ENCODE results near the gene CDC16.

Gene CDC16

GRCh38 chr13:114304346-114305034, 69.8 kb downstream of the CDC16 start:
- DNase-seq = no peak

GRCh38 chr13:114309086-114309485, 74.4 kb downstream of the CDC16 start:
- DNase-seq = no peak

- no peak for DNase-seq
Observed at GRCh38 chr13:114309806-114310410, 75.2 kb downstream of the CDC16 start.

GRCh38 chr13:114310956-114311355, 76.3 kb downstream of the CDC16 start:
- DNase-seq = no peak

GRCh38 chr13:114311387-114311786, 76.7 kb downstream of the CDC16 start:
- DNase-seq = no peak

- DNase-seq = no peak
Observed at GRCh38 chr13:114311908-114312307, 77.2 kb downstream of the CDC16 start.

GRCh38 chr13:114313061-114313860, 78.6 kb downstream of the CDC16 start:
- no peak for DNase-seq

- peak; percentile 93 for DNase-seq
Observed at GRCh38 chr13:114314074-114314912, 79.6 kb downstream of the CDC16 start, which contains the start of gene CHAMP1. CHAMP1 (plus strand) TSS chr13:114314503; CDS start chr13:114323843, 9,340 bp downstream.

GRCh38 chr13:114315074-114315785, 80.5 kb downstream of the CDC16 start:
- DNase-seq = no peak

- no peak for DNase-seq
Observed at GRCh38 chr13:114318624-114319023, 83.9 kb downstream of the CDC16 start.

GRCh38 chr13:114319441-114319913, 84.8 kb downstream of the CDC16 start:
- no peak for DNase-seq

GRCh38 chr13:114320065-114320464, 85.4 kb downstream of the CDC16 start:
- no peak for DNase-seq

- DNase-seq = no peak
Observed at GRCh38 chr13:114321256-114321655, 86.6 kb downstream of the CDC16 start.
